ENCODE results near the gene RTKN2. TPM values are rescaled to one million over a fixed set of nuclear protein-coding genes. Genes with fewer than 3 reads are reported as not detected.

Gene RTKN2
- total and polyA plus RNA-seq, 2 experiments from 2014 or later, result 0.68 to 6.6 TPM

DNA sequence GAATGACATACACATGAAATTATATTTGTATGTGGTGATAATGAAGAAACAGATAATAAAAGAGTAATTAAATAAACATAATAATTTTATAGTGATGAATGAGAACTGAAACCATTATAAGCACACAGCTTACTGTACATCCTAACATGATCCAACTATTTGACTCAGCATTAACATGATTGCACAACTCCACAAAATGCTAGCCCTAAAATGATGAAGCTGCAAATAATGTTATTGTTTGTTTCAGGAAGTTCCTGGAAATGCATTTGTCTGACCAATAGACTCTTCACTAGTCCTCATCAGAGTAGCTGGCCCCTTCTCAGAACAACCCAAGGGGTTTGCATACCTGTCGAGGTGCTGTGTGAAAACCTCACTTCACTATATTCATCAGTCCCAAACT, 115.5 kb downstream of the RTKN2 start:
- 100% methylated on average over 1 of the region's 1 CpG for WGBS (ENCODE audit: low lambda C conversion rate, missing lambda C conversion rate)
- TF ChIP-seq EZH2phosphoT487 (IDR thresholded peaks at IDR 0.05; ENCODE audit: low read depth, severe bottlenecking, unreplicated experiment) (no peak), EZH2 (IDR thresholded peaks at IDR 0.05; ENCODE audit: borderline replicate concordance) (no peak), CTCF (IDR thresholded peaks at IDR 0.05; ENCODE audit: poor library complexity) (no peak)
- Histone ChIP-seq H3K79me2 (no peaks in the 10 kb centered on the region), H3K36me3 (replicated peaks; ENCODE audit: insufficient read depth, low read depth) (no peaks in the 10 kb centered on the region), H3K9me3 (ENCODE audit: low read depth) (no peaks in the 10 kb centered on the region), H3K27me3 (no peaks in the 10 kb centered on the region), H3K27ac (no peak overlapping the region), H3K4me3 (no peak overlapping the region), H3K4me1 (ENCODE audit: insufficient read depth) (no peaks in the 10 kb centered on the region), H4K20me1 (ENCODE audit: insufficient read depth, poor library complexity, severe bottlenecking) (no peaks in the 10 kb centered on the region), H3K9me2 (replicated peaks; ENCODE audit: insufficient read depth) (no peaks in the 10 kb centered on the region), H3K4me2 (no peak overlapping the region), H2AFZ (no peak overlapping the region)
- no peak for DNase-seq (ENCODE audit: low spot score)

DNA sequence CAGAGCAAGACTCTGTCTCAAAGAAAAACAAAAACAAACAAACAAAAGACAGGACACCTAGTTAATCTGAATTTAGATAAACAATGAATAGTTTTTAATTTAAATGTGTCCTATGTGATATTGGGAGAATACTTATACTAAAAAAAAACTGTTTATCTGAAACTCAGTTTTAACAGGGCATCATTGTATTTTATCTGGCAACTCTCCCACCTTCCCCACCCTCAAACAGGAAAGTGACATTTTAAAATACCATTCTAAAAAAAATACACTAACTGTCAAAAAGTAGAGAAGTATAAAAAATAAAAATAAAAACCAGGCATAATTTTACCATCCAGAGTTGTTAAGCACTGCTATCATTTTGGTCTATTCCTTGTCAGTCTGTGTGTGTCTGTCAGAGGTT, 119.0 kb downstream of the RTKN2 start:
- no peaks in the 10 kb centered on the region for H3K9me3 ChIP-seq (ENCODE audit: low read depth)
- no peaks in the 10 kb centered on the region for H3K79me2 ChIP-seq
- TF ChIP-seq CTCF (IDR thresholded peaks at IDR 0.05; ENCODE audit: poor library complexity) (no peak), EZH2phosphoT487 (IDR thresholded peaks at IDR 0.05; ENCODE audit: low read depth, severe bottlenecking, unreplicated experiment) (no peak)
- no peaks in the 10 kb centered on the region for H4K20me1 ChIP-seq (ENCODE audit: insufficient read depth, poor library complexity, severe bottlenecking)
- no peaks in the 10 kb centered on the region for H3K27me3 ChIP-seq
- no peak for DNase-seq (ENCODE audit: low spot score)
- no peak overlapping the region for H2AFZ ChIP-seq
- H3K27ac ChIP-seq, result no peak overlapping the region
- no peak overlapping the region for H3K4me3 ChIP-seq
- H3K4me1 ChIP-seq (ENCODE audit: insufficient read depth), result peaks cover 3% of the 10 kb centered on the region
- no peaks in the 10 kb centered on the region for H3K36me3 ChIP-seq (replicated peaks; ENCODE audit: insufficient read depth, low read depth)
- no peak overlapping the region for H3K4me2 ChIP-seq
- H3K9me2 ChIP-seq (replicated peaks; ENCODE audit: insufficient read depth), result no peaks in the 10 kb centered on the region

- no peaks in the 10 kb centered on the region for H3K27me3 ChIP-seq
- H3K9me2 ChIP-seq (replicated peaks; ENCODE audit: insufficient read depth), result no peaks in the 10 kb centered on the region
- DNase-seq (ENCODE audit: low spot score), result no peak
- H3K4me1 ChIP-seq (ENCODE audit: insufficient read depth), result peaks cover 3% of the 10 kb centered on the region
- H2AFZ ChIP-seq, result no peak overlapping the region
- H3K27ac ChIP-seq, result no peak overlapping the region
- H4K20me1 ChIP-seq (ENCODE audit: insufficient read depth, poor library complexity, severe bottlenecking), result no peaks in the 10 kb centered on the region
- no peak overlapping the region for H3K4me3 ChIP-seq
- no peak overlapping the region for H3K4me2 ChIP-seq
- H3K79me2 ChIP-seq, result no peaks in the 10 kb centered on the region
- 92% methylated on average over 3 of the region's 3 CpGs for WGBS (ENCODE audit: low lambda C conversion rate, missing lambda C conversion rate)
- no peaks in the 10 kb centered on the region for H3K9me3 ChIP-seq (ENCODE audit: low read depth)
- TF ChIP-seq CTCF (IDR thresholded peaks at IDR 0.05; ENCODE audit: poor library complexity) (no peak), EZH2phosphoT487 (IDR thresholded peaks at IDR 0.05; ENCODE audit: low read depth, severe bottlenecking, unreplicated experiment) (no peak), EZH2 (IDR thresholded peaks at IDR 0.05; ENCODE audit: borderline replicate concordance) (no peak)
- H3K36me3 ChIP-seq (replicated peaks; ENCODE audit: insufficient read depth, low read depth), result no peaks in the 10 kb centered on the region
Observed at GRCh38 chr10:62148155-62148554, 120.5 kb downstream of the RTKN2 start.

GRCh38 chr10:62147425-62147824, 121.2 kb downstream of the RTKN2 start:
- Histone ChIP-seq H3K4me3 (no peak overlapping the region), H3K4me2 (no peak overlapping the region), H3K79me2 (no peaks in the 10 kb centered on the region), H3K36me3 (replicated peaks; ENCODE audit: insufficient read depth, low read depth) (no peaks in the 10 kb centered on the region), H3K9me2 (replicated peaks; ENCODE audit: insufficient read depth) (no peaks in the 10 kb centered on the region), H3K4me1 (ENCODE audit: insufficient read depth) (peaks cover 3% of the 10 kb centered on the region), H4K20me1 (ENCODE audit: insufficient read depth, poor library complexity, severe bottlenecking) (no peaks in the 10 kb centered on the region), H3K27me3 (no peaks in the 10 kb centered on the region), H3K27ac (no peak overlapping the region), H3K9me3 (ENCODE audit: low read depth) (no peaks in the 10 kb centered on the region), H2AFZ (no peak overlapping the region)
- no peak for DNase-seq (ENCODE audit: low spot score)
- 90% methylated on average over 4 of the region's 4 CpGs for WGBS (ENCODE audit: low lambda C conversion rate, missing lambda C conversion rate)
- TF ChIP-seq EZH2 (IDR thresholded peaks at IDR 0.05; ENCODE audit: borderline replicate concordance), result no peak
- no peak for TF ChIP-seq EZH2phosphoT487 (IDR thresholded peaks at IDR 0.05; ENCODE audit: low read depth, severe bottlenecking, unreplicated experiment)
- TF ChIP-seq CTCF (IDR thresholded peaks at IDR 0.05; ENCODE audit: poor library complexity), result no peak

Data from hepatocyte (in vitro differentiated cells).